Mesenchymal stem cell (in vitro differentiated cells and primary cell): Measurements from ENCODE around the gene CPA2.

Experiments
- DNase-seq: peaks from one replicate; pipeline ENCODE4 v3.0.0-alpha.2; 2013
- H2AFZ ChIP-seq: one replicate; pipeline ENCODE4 v1.6.1; 2013; ENCODE audit warnings: low read depth, mild to moderate bottlenecking, control low read depth, inconsistent platforms, low read length, moderate library complexity
- H2AK5ac ChIP-seq: 2 replicates; pipeline ENCODE4 v1.6.1; 2013; ENCODE audit warnings: low read length, moderate library complexity, mild to moderate bottlenecking, inconsistent platforms; ENCODE audit not compliant: severe bottlenecking
- H2BK120ac ChIP-seq: one replicate; pipeline ENCODE4 v1.6.1; 2013; ENCODE audit warnings: low read depth, mild to moderate bottlenecking, inconsistent platforms, low read length, moderate library complexity
- H2BK12ac ChIP-seq, 2 experiments: one replicate each; pipeline ENCODE4 v1.6.1; 2013; ENCODE audit warnings: inconsistent platforms in 2 of 2, low read length in 2 of 2, mild to moderate bottlenecking in 2 of 2, moderate library complexity in 2 of 2, control low read depth in 1 of 2
- H2BK15ac ChIP-seq: one replicate; pipeline ENCODE4 v1.6.1; 2013; ENCODE audit warnings: mild to moderate bottlenecking, low read depth, inconsistent platforms; ENCODE audit not compliant: poor library complexity, severe bottlenecking
- H2BK5ac ChIP-seq: 2 replicates; pipeline ENCODE4 v1.6.1; 2013; ENCODE audit warnings: low read depth, mild to moderate bottlenecking, low read length, control low read depth, inconsistent platforms; ENCODE audit not compliant: poor library complexity, severe bottlenecking
- H3K14ac ChIP-seq, 2 experiments: one replicate each; pipeline ENCODE4 v1.6.1; 2013; ENCODE audit warnings: inconsistent platforms in 2 of 2, low read length in 2 of 2, control low read depth in 1 of 2, mild to moderate bottlenecking in 1 of 2, moderate library complexity in 1 of 2
- H3K18ac ChIP-seq, 2 experiments: one replicate each; pipeline ENCODE4 v1.6.1; 2013; ENCODE audit warnings: inconsistent platforms in 2 of 2, low read length in 2 of 2, control low read depth in 1 of 2, low read depth in 1 of 2, mild to moderate bottlenecking in 1 of 2
- H3K23ac ChIP-seq, 2 experiments: one replicate each; pipeline ENCODE4 v1.6.1; 2013; ENCODE audit warnings: inconsistent platforms in 2 of 2, low read length in 2 of 2, mild to moderate bottlenecking in 2 of 2, moderate library complexity in 2 of 2, control low read depth in 1 of 2
- H3K27ac ChIP-seq: 2 replicates; pipeline ENCODE4 v1.5.1; 2013; ENCODE audit warnings: mild to moderate bottlenecking, moderate library complexity, low read length, control low read depth, inconsistent platforms; ENCODE audit not compliant: poor library complexity, severe bottlenecking
- H3K27me3 ChIP-seq, 2 experiments: 2 replicates each; pipeline versions ENCODE4 v1.6.1 to v1.7.0; 2013; ENCODE audit warnings: low read length in 2 of 2, mild to moderate bottlenecking in 2 of 2, moderate library complexity in 2 of 2, control low read depth in 1 of 2, inconsistent platforms in 1 of 2; ENCODE audit not compliant: control insufficient read depth in 1 of 2, insufficient read depth in 1 of 2
- H3K36me3 ChIP-seq, 2 experiments: 2 replicates each; pipeline versions ENCODE4 v1.6.1 to v1.7.0; 2013; ENCODE audit warnings: low read length in 2 of 2, control low read depth in 1 of 2, inconsistent platforms in 1 of 2, low read depth in 1 of 2, mild to moderate bottlenecking in 1 of 2; ENCODE audit not compliant: insufficient read depth in 2 of 2, control insufficient read depth in 1 of 2
- H3K4ac ChIP-seq, 2 experiments: one replicate each; pipeline ENCODE4 v1.6.1; 2013; ENCODE audit warnings: inconsistent platforms in 2 of 2, low read length in 2 of 2, mild to moderate bottlenecking in 2 of 2, moderate library complexity in 2 of 2, control low read depth in 1 of 2, low read depth in 1 of 2
- H3K4me1 ChIP-seq: 2 replicates; pipeline ENCODE4 v1.6.1; 2013; ENCODE audit warnings: low read depth, low read length, control low read depth; ENCODE audit not compliant: control insufficient read depth, insufficient read depth
- H3K4me2 ChIP-seq: 2 replicates; pipeline ENCODE4 v1.6.1; 2013; ENCODE audit warnings: low read length, mild to moderate bottlenecking, inconsistent platforms; ENCODE audit not compliant: poor library complexity, severe bottlenecking
- H3K4me3 ChIP-seq, 2 experiments: 2 replicates each; pipeline versions ENCODE4 v1.5.1 to v1.7.0; 2013; ENCODE audit warnings: low read length in 2 of 2, mild to moderate bottlenecking in 2 of 2, control low read depth in 1 of 2, low read depth in 1 of 2; ENCODE audit not compliant: insufficient read depth in 1 of 2
- H3K79me1 ChIP-seq: replicated peaks from 2 replicates; pipeline ENCODE4 v1.6.1; 2013; ENCODE audit warnings: mild to moderate bottlenecking, control low read depth, low read length, inconsistent platforms; ENCODE audit not compliant: poor library complexity, severe bottlenecking
- H3K9ac ChIP-seq: 2 replicates; pipeline ENCODE4 v1.7.0; 2013; ENCODE audit warnings: mild to moderate bottlenecking, low read length, moderate library complexity
- H3K9me3 ChIP-seq: 2 replicates; pipeline ENCODE4 v1.7.0; 2013; ENCODE audit warnings: mild to moderate bottlenecking, low read length; ENCODE audit not compliant: control insufficient read depth
- H4K8ac ChIP-seq: one replicate; pipeline ENCODE4 v1.6.1; 2013; ENCODE audit warnings: inconsistent platforms, mild to moderate bottlenecking, low read length, moderate library complexity
- H4K91ac ChIP-seq: one replicate; pipeline ENCODE4 v1.6.1; 2013; ENCODE audit warnings: mild to moderate bottlenecking, low read length, inconsistent platforms
- WGBS: methylation state at CpG from one replicate; pipeline ENCODE4 v1.1.7; 2013; ENCODE audit warnings: mixed read lengths; 5-methylcytosine and 5-hydroxymethylcytosine counted together

The CPA2 gene

GRCh38 chr7:130296221-130296951 is 29.7 kb downstream of the CPA2 start:
- Histone ChIP-seq H2BK12ac (no peak overlapping the region), H2BK5ac (no peak overlapping the region), H3K36me3 (peaks cover 0 to 30% of the 10 kb centered on the region in 2 experiments), H3K27ac (no peak overlapping the region), H3K18ac (no peak overlapping the region), H4K8ac (no peak overlapping the region), H3K79me1 (peaks cover 25% of the 10 kb centered on the region), H3K9me3 (no peaks in the 10 kb centered on the region), H3K14ac (no peak overlapping the region), H3K4me2 (no peak overlapping the region), H3K23ac (no peak overlapping the region), H3K4me3 (no peak overlapping the region), H2AK5ac (peak overlapping the region; percentile 64), H3K4ac (no peak overlapping the region), H2BK15ac (no peak overlapping the region), H3K9ac (no peak overlapping the region), H2BK120ac (no peak overlapping the region), H4K91ac (no peak overlapping the region), H3K4me1 (peaks cover 12% of the 10 kb centered on the region), H2AFZ (no peak overlapping the region), H3K27me3 (no peaks in the 10 kb centered on the region)
- DNase-seq: no peak
- WGBS: 98% methylated on average over 9 of the region's 13 CpGs

- no peak overlapping the region for H3K9ac ChIP-seq
- H2BK120ac ChIP-seq: no peak overlapping the region
- H4K8ac ChIP-seq: peak overlapping the region; percentile 30
- H3K4ac ChIP-seq: no peak overlapping the region
- H3K4me3 ChIP-seq: no peak overlapping the region
- no peak overlapping the region for H2BK15ac ChIP-seq
- H3K23ac ChIP-seq: no peak overlapping the region
- H3K79me1 ChIP-seq: peaks cover 27% of the 10 kb centered on the region
- peaks cover 0 to 40% of the 10 kb centered on the region in 2 experiments for H3K36me3 ChIP-seq
- peak overlapping the region; percentile 20 for H2BK5ac ChIP-seq
- no peak overlapping the region for H3K18ac ChIP-seq
- peak overlapping the region; percentile 2 for H4K91ac ChIP-seq
- WGBS: 94% methylated on average over 19 of the region's 20 CpGs
- no peaks in the 10 kb centered on the region for H3K9me3 ChIP-seq
- DNase-seq: no peak
- H2AFZ ChIP-seq: no peak overlapping the region
- H2AK5ac ChIP-seq: peak overlapping the region; percentile 41
- no peaks in the 10 kb centered on the region for H3K27me3 ChIP-seq
- H2BK12ac ChIP-seq: peak overlapping the region in 1 of 2 experiments; percentile 24
- H3K4me2 ChIP-seq: no peak overlapping the region
- no peak overlapping the region for H3K14ac ChIP-seq
- peaks cover 12% of the 10 kb centered on the region for H3K4me1 ChIP-seq
- H3K27ac ChIP-seq: no peak overlapping the region
Measured at GRCh38 chr7:130297628-130298543, 31.2 kb downstream of the CPA2 start.

- no peak overlapping the region for H3K23ac ChIP-seq
- H4K91ac ChIP-seq: no peak overlapping the region
- no peak overlapping the region for H3K4me2 ChIP-seq
- H2BK15ac ChIP-seq: no peak overlapping the region
- no peak overlapping the region for H2BK5ac ChIP-seq
- no peak overlapping the region for H4K8ac ChIP-seq
- no peak overlapping the region for H2AFZ ChIP-seq
- peaks cover 0 to 40% of the 10 kb centered on the region in 2 experiments for H3K36me3 ChIP-seq
- H3K9ac ChIP-seq: no peak overlapping the region
- no peak overlapping the region for H3K14ac ChIP-seq
- H2BK120ac ChIP-seq: no peak overlapping the region
- DNase-seq: no peak
- peaks cover 10% of the 10 kb centered on the region for H3K4me1 ChIP-seq
- H3K4ac ChIP-seq: no peak overlapping the region
- WGBS: 93% methylated on average over 4 of the region's 5 CpGs
- H2AK5ac ChIP-seq: no peak overlapping the region
- no peak overlapping the region for H3K18ac ChIP-seq
- peaks cover 27% of the 10 kb centered on the region for H3K79me1 ChIP-seq
- H3K9me3 ChIP-seq: no peaks in the 10 kb centered on the region
- H2BK12ac ChIP-seq: no peak overlapping the region
- H3K27me3 ChIP-seq: no peaks in the 10 kb centered on the region
- no peak overlapping the region for H3K4me3 ChIP-seq
- H3K27ac ChIP-seq: no peak overlapping the region
Measured at GRCh38 chr7:130298544-130299326, 32.1 kb downstream of the CPA2 start.
